HepG2 (cell line): ENCODE data around the gene CAB39. TPM values are rescaled to one million over a fixed set of nuclear protein-coding genes. Genes with fewer than 3 reads are reported as not detected.

Experiments used
- FOXK2 ChIP-seq: fragments of 450-650 bp; IDR thresholded peaks from 2 replicates; pipeline ENCODE4 v1.6.1; 2016
- KDM5B ChIP-seq: sonication (generic); formaldehyde crosslinking; IDR thresholded peaks from 2 replicates; pipeline ENCODE4 v1.4.0; 2020; ENCODE audit warnings: missing genetic modification reagents, mild to moderate bottlenecking, borderline replicate concordance
- KLF9 ChIP-seq: IDR thresholded peaks from 2 replicates; pipeline ENCODE4 v1.6.1; 2016; ENCODE audit warnings: low read depth
- NFIC ChIP-seq: IDR thresholded peaks from 2 replicates; pipeline ENCODE4 v1.6.1; 2012; ENCODE audit warnings: mild to moderate bottlenecking, low read length, inconsistent platforms
- RBM39 ChIP-seq: fragments of 200-400 bp; formaldehyde crosslinking; IDR thresholded peaks from one replicate; pipeline ENCODE4 v1.6.1; 2018; ENCODE audit warnings: antibody characterized with exemption, mild to moderate bottlenecking, low read depth, low read length; ENCODE audit not compliant: poor library complexity, severe bottlenecking
- ZMYM3 ChIP-seq: sonication (generic); formaldehyde crosslinking; IDR thresholded peaks from 2 replicates; pipeline ENCODE4 v1.5.1; 2020; ENCODE audit warnings: mild to moderate bottlenecking, missing genetic modification reagents
- ZNF652 ChIP-seq: IDR thresholded peaks from 2 replicates; pipeline ENCODE4 v1.6.1; 2016; ENCODE audit warnings: low read depth, borderline replicate concordance
- polyA plus RNA-seq, 8 experiments: library from polyadenylated mRNA; depleted of rRNA in 3 of 8; stranded (reverse) in 7 of 8; unstranded in 1 of 8; fragments of >200 nt; fragmentation: Illumina TruSeq in 4 of 8; extraction: Trizol in 4 of 8; gene quantifications; 2 replicates each; pipeline versions ENCODE4 v1.2.1 to v1.2.3, GENCODE V29; 2011 to 2016; ENCODE audit warnings: low read depth in 4 of 8, missing spikeins in 1 of 8, mixed read lengths in 1 of 8; ENCODE audit not compliant: insufficient read depth in 1 of 8
- total RNA-seq, 5 experiments: library from RNA; depleted of rRNA; stranded (reverse); fragments of >200 nt; fragmentation: Illumina TruSeq; extraction: Trizol; gene quantifications; 2 replicates each; pipeline ENCODE4 v1.2.3, GENCODE V29; 2016; ENCODE audit warnings: low read depth in 1 of 5
- TF ChIP-seq, protein P1 (sequence below): sonication (generic); formaldehyde crosslinking; IDR thresholded peaks from one replicate; pipeline ENCODE4 v1.5.1; 2020; ENCODE audit warnings: mild to moderate bottlenecking, missing genetic modification reagents; ENCODE audit errors: not compliant biosample characterization
- TF ChIP-seq, protein P2 (sequence below): sonication (generic); formaldehyde crosslinking; IDR thresholded peaks from 2 replicates; pipeline ENCODE4 v1.4.0; 2020; ENCODE audit warnings: mild to moderate bottlenecking, missing genetic modification reagents
- TF ChIP-seq, protein P3 (sequence below): sonication (generic); formaldehyde crosslinking; IDR thresholded peaks from 2 replicates; pipeline ENCODE4; 2020; ENCODE audit warnings: missing genetic modification reagents, mild to moderate bottlenecking, borderline replicate concordance

Gene CAB39
- total and polyA plus RNA-seq, 2 of the 13 experiments (the other 11 are each of a cell fraction or from before 2014, with no cell fraction given), result 19.3 to 45.3 TPM

DNA sequence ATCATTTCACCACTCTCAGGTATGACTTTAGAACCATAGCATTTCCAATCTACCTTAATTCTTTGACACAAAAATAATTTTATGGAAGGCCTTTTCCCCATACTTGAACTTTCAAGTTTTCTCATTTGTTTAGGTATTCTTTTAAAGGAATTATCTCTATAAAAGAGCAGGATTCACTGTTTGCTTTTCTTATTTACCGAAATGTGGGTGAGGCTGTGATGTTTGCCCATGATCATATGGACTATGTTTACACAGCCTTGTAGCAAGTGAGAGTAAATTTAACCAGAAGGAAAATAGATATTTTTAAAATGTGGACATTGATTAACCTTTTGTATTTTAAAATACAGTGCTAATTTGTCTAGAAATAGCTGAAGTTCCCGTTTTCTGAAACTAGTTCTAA lies 26.3 kb downstream of the CAB39 start (continued):
- TF ChIP-seq, protein P1, sequence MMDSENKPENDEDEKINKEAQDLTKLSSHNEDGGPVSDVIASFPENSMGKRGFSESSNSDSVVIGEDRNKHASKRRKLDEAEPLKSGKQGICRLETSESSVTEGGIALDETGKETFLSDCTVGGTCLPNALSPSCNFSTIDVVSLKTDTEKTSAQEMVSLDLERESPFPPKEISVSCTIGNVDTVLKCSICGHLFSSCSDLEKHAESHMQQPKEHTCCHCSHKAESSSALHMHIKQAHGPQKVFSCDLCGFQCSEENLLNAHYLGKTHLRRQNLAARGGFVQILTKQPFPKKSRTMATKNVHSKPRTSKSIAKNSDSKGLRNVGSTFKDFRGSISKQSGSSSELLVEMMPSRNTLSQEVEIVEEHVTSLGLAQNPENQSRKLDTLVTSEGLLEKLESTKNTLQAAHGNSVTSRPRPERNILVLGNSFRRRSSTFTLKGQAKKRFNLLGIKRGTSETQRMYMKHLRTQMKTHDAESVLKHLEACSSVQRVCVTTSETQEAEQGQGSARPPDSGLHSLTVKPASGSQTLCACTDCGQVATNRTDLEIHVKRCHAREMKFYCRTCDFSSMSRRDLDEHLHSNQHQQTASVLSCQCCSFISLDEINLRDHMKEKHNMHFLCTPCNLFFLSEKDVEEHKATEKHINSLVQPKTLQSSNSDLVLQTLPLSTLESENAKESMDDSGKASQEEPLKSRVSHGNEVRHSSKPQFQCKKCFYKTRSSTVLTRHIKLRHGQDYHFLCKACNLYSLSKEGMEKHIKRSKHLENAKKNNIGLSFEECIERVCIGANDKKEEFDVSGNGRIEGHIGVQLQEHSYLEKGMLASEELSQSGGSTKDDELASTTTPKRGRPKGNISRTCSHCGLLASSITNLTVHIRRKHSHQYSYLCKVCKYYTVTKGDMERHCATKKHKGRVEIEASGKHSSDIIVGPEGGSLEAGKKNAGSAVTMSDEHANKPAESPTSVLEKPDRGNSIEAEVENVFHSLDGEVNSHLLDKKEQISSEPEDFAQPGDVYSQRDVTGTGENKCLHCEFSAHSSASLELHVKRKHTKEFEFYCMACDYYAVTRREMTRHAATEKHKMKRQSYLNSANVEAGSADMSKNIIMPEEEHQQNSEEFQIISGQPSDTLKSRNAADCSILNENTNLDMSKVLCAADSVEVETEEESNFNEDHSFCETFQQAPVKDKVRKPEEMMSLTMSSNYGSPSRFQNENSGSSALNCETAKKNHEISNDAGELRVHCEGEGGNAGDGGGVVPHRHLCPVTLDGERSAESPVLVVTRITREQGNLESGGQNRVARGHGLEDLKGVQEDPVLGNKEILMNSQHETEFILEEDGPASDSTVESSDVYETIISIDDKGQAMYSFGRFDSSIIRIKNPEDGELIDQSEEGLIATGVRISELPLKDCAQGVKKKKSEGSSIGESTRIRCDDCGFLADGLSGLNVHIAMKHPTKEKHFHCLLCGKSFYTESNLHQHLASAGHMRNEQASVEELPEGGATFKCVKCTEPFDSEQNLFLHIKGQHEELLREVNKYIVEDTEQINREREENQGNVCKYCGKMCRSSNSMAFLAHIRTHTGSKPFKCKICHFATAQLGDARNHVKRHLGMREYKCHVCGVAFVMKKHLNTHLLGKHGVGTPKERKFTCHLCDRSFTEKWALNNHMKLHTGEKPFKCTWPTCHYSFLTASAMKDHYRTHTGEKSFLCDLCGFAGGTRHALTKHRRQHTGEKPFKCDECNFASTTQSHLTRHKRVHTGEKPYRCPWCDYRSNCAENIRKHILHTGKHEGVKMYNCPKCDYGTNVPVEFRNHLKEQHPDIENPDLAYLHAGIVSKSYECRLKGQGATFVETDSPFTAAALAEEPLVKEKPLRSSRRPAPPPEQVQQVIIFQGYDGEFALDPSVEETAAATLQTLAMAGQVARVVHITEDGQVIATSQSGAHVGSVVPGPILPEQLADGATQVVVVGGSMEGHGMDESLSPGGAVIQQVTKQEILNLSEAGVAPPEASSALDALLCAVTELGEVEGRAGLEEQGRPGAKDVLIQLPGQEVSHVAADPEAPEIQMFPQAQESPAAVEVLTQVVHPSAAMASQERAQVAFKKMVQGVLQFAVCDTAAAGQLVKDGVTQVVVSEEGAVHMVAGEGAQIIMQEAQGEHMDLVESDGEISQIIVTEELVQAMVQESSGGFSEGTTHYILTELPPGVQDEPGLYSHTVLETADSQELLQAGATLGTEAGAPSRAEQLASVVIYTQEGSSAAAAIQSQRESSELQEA (CRISPR knock-in tag), result no peak
- TF ChIP-seq KDM5B (CRISPR knock-in tag), result no peak
- TF ChIP-seq, protein P2, sequence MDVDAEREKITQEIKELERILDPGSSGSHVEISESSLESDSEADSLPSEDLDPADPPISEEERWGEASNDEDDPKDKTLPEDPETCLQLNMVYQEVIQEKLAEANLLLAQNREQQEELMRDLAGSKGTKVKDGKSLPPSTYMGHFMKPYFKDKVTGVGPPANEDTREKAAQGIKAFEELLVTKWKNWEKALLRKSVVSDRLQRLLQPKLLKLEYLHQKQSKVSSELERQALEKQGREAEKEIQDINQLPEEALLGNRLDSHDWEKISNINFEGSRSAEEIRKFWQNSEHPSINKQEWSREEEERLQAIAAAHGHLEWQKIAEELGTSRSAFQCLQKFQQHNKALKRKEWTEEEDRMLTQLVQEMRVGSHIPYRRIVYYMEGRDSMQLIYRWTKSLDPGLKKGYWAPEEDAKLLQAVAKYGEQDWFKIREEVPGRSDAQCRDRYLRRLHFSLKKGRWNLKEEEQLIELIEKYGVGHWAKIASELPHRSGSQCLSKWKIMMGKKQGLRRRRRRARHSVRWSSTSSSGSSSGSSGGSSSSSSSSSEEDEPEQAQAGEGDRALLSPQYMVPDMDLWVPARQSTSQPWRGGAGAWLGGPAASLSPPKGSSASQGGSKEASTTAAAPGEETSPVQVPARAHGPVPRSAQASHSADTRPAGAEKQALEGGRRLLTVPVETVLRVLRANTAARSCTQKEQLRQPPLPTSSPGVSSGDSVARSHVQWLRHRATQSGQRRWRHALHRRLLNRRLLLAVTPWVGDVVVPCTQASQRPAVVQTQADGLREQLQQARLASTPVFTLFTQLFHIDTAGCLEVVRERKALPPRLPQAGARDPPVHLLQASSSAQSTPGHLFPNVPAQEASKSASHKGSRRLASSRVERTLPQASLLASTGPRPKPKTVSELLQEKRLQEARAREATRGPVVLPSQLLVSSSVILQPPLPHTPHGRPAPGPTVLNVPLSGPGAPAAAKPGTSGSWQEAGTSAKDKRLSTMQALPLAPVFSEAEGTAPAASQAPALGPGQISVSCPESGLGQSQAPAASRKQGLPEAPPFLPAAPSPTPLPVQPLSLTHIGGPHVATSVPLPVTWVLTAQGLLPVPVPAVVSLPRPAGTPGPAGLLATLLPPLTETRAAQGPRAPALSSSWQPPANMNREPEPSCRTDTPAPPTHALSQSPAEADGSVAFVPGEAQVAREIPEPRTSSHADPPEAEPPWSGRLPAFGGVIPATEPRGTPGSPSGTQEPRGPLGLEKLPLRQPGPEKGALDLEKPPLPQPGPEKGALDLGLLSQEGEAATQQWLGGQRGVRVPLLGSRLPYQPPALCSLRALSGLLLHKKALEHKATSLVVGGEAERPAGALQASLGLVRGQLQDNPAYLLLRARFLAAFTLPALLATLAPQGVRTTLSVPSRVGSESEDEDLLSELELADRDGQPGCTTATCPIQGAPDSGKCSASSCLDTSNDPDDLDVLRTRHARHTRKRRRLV (CRISPR knock-in tag), result no peak
- TF ChIP-seq RBM39, result no peak
- TF ChIP-seq ZNF652 (CRISPR knock-in tag), result peak; percentile 83
- peak; percentile 53; the same call in 1 of the 2 replicates for TF ChIP-seq FOXK2
- TF ChIP-seq, protein P3, sequence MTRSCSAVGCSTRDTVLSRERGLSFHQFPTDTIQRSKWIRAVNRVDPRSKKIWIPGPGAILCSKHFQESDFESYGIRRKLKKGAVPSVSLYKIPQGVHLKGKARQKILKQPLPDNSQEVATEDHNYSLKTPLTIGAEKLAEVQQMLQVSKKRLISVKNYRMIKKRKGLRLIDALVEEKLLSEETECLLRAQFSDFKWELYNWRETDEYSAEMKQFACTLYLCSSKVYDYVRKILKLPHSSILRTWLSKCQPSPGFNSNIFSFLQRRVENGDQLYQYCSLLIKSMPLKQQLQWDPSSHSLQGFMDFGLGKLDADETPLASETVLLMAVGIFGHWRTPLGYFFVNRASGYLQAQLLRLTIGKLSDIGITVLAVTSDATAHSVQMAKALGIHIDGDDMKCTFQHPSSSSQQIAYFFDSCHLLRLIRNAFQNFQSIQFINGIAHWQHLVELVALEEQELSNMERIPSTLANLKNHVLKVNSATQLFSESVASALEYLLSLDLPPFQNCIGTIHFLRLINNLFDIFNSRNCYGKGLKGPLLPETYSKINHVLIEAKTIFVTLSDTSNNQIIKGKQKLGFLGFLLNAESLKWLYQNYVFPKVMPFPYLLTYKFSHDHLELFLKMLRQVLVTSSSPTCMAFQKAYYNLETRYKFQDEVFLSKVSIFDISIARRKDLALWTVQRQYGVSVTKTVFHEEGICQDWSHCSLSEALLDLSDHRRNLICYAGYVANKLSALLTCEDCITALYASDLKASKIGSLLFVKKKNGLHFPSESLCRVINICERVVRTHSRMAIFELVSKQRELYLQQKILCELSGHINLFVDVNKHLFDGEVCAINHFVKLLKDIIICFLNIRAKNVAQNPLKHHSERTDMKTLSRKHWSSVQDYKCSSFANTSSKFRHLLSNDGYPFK (CRISPR knock-in tag), result no peak
- TF ChIP-seq NFIC, result peak; percentile 98
- TF ChIP-seq ZMYM3 (CRISPR knock-in tag), result no peak
- TF ChIP-seq KLF9 (CRISPR knock-in tag), result peak; percentile 70; the same call in 1 of the 2 replicates
